HTR-8/SVneo (cell line): Measurements from ENCODE around the gene GTF2I.
A peak's percentile ranks its signal among the peaks of the same experiment; 100 is the strongest.
"Not testable (repeated sequence)": the region's sequence is repeated elsewhere in the genome, so short reads cannot be mapped to it uniquely, and the experiment has no call there.

Experiments
- DNase-seq: peaks from one replicate; pipeline ENCODE4 v3.0.0; 2011; ENCODE audit warnings: low spot score, mixed read lengths; ENCODE audit not compliant: insufficient read length
- FAIRE-seq: peaks from 2 replicates; lab custom pipeline; 2011; peaks lifted over from hg19 to GRCh38; lab: Jason Lieb, UNC

GTF2I gene

DNA sequence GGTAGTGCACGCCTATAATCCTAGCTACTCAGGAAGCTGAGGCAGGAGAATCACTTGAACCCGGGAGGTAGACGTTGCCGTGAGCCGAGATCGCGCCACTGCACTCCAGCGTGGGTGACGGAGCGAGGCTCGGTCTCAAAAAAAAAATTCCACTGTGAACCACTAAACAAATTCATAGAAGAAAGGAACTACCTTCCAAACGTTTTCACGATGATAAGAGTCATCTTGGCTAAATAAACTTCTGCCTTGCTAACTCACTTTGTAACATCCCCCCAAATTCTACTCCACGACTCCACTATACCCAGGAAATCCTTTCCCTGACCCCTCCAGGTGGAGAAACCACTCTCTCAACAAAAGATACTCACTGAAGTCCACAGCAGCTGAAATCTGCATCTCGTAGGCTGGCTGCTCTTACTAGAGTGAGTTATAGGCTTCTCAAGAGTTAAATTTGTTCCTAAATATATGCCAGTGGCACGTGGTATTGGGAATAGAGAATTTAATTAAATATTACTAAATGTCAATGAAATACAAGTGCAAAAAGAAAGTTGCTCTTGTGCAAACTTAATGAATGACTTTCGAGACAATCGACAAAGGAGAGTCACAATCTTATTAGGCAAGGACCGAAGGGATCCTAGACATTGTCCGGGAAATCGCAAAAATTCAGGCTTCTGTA lies 1.6 kb upstream of the GTF2I start:
- DNase-seq: no peak
- no peak for FAIRE-seq

DNA sequence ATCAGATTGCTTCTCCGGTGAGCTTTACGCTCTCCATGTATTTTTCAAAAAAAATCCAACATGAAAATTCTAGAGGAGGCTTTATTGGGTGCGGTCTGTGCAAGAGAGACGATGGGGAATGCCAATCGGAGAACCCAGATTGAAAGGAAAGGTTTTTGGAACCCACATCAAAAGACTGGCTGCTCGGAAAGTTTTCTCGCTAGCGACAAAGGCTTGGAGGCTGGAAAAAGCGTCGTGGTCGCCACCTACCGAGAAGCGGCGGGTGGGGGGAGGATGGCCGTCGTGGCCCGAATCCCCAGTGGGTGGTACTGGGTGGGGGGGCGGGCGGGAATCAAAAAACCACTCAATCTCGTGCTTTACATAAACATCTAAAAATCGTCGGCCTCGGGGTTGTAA lies 1.1 kb upstream of the GTF2I start:
- FAIRE-seq (no peak), DNase-seq (no peak)

DNA sequence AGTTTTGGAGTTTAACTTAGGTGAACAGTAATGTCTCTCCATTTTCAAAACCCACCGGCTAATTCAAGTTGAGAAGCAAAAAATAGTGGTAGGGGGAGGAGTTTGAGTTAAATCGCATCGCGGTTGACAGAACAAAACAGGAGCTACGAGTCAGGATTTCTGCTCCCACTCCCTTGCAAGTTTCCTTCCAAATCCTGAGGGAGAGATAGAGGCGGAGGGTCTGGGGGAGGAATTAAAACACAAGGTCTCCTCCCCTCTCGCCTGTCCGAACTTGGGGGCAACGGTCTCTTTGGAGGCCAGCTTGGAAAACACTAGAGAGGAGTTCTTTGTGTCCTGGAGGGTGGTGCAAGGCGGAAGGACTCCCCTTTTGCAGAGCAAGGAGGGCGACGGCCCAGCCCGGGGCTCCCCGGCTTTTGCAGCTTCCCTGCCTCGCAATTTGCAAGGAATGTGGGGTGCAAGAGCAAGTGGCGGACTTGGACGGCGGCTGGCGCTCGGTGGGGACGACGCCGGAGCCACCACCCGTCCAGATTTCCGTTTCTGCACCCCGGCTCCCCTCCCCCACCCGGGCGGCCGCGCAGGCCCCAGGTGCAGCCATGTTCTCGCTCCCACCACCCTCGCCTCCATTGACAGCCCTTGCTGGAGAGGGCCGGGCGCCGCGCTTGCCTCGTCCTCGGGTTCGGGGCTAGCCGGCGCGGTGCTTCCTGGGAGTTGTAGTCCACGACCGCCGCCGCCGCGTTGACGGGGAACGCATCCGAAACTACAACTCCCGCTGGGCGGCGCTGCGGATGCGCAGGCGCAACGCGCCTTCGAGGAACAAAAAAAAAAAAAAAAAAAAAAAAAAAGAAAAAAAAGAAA lies 454 bp upstream of the GTF2I start:
- peak; percentile 93 for DNase-seq
- no peak for FAIRE-seq

DNA sequence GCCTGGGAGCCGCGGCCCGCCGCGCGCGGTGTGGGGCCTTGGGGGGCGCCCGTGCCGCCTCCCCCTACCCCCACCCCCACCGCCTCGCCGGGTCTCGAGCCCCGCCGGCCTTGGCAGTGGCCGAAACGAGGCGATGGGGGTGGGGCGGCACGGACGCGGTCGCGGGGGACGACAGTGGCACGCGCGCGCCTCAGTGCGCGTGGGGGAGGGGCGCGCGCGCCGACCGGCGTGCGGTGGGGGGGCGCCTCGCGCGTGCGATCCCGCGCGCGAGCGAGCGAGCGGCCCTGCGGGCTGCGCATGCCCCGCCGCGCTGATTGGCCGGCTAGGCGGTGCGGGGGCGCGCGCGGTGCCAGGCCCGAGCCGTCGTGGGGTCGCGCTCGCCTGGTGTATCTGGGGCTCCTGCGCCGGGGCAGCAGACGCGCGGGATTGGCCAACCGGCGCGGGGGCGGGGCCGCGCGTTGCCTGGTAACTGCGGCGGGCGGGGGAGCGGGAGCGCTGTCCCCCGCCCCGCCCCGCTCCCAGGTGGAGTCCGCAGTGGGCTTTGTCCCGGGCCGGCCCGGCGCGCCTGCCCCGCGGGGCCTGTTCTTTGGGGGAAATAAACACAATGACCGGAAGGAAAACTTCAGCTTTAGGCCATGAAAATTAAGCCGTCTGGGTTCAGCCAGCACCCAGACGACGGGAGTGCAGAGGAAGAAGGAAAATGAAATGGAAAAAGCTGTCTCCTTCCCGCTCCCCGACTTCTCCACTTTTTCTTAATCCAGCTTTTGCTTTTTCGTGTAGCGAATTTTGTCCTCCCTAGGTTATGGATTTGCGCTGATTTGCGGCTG lies 873 bp downstream of the GTF2I start:
- peak; percentile 87 for DNase-seq
- peak; percentile 77 for FAIRE-seq

DNA sequence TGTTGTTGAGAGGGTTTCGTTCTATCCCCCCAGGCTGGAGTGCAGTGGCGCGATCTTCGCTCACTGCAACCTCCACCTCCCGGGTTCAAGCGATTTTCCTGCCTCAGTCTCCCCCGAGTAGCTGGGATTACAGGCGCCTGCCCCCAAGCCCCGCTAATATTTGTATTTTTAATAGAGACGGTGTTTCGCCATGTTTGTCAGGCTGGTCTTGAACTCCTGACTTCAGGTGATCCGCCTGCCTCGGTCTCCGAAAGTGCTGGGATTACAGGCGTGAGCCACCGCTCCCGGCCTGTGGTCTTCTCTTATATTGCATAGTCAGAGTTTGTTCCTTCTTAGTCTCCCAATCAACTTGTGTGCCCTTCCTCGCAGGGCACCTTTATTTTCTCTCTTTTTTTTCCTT lies 2.7 kb downstream of the GTF2I start:
- DNase-seq, FAIRE-seq: not testable (repeated sequence)

DNA sequence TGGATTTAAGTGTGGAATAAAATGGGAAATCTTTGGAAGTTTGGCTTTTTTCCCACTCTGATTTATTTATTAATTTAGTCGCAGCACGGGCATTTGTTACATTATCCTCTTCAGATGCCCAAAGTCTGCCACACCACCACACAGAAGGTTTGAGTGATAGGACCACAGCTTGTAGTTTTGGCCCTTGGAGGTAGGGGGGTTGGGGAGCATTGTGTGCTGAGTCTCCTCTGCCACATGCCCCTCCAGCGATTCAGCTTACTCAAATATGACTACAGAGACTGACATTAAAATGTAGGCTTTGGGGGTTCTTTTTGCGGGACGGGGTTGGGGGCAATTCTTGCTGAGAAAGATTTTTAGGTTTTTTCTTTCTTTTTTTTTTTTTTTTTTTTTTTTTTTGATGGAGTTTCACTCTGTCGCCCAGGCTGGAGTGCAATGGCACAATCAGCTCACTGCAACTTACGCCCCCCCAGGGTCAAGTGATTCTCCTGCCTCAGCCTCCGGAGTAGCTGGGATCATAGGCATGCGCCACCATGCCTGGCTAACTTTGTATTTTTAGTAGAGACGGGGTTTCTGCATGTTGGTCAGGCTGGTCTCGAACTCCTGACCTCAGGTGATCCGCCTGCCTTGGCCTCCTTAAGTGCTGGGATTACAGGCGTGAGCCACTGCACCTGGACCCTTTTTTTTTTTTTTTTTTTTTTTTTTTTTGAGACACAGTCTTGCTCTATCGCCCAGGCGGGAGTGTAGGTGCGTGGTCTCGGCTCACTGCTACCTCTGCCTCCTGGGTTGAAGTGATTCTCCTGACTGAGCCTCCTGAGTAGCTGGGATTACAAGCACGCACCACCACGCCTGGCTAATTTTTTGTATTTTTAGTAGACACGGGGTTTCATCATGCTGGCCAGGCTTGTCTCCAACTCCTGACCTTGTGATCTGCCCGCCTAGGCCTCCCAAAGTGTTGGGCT lies 4.6 kb downstream of the GTF2I start:
- not testable (repeated sequence) for FAIRE-seq, DNase-seq

DNA sequence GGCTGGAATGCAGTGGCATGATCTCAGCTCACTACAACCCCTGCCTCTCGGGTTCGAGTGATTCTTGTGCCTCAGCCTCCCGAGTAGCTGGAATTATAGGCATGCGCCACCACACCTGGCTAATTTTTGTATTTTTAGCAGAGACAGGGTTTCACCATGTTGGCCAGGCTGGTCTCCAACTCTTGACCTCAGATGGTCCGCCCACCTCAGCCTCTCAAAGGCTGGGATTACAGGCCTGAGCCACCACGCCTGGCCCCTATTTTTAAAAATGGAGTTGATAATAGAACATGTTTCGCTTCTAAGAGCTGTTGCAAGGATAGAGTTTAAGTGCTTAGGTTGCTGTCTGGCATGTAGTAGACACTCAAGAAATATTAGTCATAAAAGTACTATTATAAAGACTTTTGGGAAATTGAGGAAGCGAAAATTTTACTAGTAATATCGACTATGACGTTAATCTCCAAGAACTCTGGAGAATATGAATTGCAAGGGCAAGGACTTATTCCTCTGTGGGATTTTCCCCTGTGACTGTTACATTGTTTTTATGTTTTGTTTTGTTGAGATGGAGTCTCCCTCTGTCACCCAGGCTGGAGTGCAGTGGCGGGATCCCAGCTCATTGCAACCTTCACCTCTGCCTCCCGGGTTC lies 7.9 kb downstream of the GTF2I start:
- no peak for FAIRE-seq
- no peak for DNase-seq

DNA sequence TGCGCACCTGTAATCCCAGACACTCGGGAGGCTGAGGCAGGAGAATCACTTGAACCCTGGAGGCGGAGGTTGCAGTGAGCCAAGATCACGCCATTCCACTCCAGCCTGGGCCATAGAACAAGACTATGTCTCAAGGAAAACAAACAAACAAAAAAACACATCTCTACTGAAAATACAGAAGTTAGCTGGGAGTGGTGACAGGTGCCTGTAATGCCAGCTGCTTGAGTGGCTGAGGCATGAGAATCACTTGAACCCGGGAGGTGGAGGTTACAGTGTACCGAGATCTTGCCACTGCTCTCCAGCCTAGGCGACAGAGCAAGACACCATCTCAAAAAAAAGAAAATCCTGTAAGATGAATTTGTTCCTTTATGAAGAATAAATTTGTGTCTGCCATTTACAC lies 9.5 kb downstream of the GTF2I start:
- not testable (repeated sequence) for DNase-seq, FAIRE-seq

DNA sequence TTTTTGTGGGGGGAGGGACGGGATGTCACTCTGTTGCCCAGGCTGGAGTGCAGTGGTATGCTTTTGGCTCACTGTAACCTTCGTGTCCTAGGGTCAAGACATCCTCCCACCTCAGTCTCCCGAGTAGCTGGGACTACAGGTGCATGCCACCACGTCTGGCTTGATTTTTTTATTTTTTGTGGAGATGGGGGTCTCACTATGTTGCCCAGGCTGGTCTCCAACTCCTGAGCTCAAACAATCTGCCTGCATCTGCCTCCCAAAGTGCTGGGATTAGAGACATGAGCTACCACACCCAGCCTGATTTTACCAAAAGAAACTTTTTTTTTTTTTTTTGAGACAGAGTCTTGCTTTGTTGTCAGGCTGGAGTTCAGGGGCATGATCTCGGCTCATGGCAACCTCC lies 10.0 kb downstream of the GTF2I start:
- FAIRE-seq, DNase-seq: not testable (repeated sequence)

DNA sequence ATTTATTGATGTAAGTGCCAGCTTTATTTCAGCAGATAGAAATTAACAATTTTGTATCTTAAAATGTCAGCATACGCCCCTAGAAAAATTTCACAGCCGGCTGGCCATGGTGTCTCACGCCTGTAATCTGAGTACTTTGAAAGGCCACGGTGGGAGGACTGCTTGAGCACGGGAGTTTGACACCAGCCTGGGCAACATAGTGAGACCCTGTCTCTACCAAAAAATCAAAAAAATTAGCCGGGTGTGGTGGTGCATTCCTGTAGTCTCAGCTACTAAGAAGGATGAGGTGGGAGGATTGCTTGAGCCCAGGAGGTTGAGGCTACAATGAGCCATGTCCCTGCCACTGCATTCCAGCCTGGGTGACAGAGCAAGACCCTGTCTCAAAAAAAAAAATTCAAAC lies 14.1 kb downstream of the GTF2I start:
- no peak for FAIRE-seq

DNA sequence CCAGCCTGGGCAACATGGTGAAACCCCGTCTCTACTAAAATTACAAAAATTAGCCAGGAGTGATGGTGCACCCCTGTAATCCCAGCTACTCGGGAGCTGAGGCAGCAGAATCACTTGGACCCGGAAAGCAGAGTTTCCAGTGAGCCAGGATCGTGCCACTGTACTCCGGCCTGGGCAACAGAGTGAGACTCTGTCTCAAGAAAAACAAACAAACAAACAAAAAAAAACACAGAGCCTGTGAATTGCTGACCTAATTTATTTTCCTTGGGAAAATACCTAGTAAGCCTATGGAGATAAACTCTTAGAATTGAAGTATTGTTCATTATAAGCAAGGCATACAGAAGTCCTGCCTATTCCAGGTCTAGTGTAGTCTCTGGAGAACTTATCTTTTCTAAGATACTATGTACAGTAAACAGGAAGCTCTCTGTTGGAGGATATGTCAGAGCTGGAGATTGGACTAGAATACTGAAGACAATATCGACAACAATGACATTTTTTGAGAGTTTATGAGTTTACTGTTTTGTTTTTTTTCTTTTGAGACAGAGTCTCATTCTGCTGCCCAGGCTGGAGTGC lies 14.9 kb downstream of the GTF2I start:
- FAIRE-seq (no peak), DNase-seq (no peak)

More for the DNA sequence above, 14.1 kb downstream of the GTF2I start:
- no peak for DNase-seq

DNA sequence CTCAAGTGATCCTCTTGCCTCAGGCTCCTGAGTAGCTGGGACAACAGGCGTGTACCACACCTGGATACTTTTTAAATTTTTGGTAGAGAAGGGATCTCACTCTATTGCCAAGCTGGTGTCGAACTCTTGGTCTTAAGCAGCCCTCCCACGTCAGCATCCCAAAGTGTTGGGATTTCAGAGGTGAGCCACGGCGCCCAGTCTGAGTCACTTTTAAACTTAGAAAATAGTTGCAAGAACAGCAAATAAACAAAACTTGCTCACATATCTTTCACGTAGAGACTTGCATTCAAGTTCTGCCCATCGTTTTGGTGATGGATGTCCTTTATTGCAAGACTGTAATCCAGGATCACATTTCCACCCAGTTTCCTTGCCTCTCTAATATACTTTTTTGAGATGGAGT lies 16.6 kb downstream of the GTF2I start:
- DNase-seq: no peak
- no peak for FAIRE-seq

DNA sequence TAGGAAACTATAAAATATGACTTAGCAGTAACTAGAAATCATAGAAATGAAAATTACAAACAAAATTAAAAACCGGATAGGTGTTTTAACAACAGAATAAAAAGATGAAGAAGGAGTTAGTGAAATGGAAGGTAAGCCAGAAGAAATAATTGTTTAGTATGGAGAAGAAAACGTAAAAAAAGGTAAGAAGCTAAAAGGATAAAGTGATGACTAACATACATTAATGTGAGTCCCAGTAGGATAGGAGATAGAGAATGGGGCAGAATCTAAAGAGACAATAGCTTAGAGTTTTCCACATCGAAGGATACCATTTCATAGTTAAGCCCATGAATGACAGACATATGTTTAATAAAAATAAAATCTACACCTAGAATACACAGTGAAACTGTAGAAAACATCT lies 25.3 kb downstream of the GTF2I start:
- DNase-seq (no peak), FAIRE-seq (no peak)

DNA sequence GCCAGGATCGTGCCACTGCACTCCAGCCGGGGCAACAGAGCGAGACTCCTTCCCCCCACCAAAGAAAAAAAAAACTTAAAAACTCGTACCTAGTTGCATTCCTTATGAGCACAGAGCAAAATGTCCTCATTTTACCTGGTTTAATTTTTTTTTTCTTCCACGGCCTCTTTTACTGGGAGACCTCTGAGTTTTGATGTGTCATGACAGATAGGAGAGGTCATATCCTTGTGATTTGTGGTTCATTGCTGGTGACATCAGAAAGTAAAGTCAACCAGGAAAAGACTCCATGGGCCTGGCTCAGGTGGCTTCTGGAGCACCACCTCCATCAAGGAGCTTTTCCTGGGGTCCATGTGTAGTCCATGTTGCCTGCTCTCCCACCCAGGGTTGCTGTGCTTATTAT lies 26.3 kb downstream of the GTF2I start:
- no peak for FAIRE-seq
- no peak for DNase-seq

DNA sequence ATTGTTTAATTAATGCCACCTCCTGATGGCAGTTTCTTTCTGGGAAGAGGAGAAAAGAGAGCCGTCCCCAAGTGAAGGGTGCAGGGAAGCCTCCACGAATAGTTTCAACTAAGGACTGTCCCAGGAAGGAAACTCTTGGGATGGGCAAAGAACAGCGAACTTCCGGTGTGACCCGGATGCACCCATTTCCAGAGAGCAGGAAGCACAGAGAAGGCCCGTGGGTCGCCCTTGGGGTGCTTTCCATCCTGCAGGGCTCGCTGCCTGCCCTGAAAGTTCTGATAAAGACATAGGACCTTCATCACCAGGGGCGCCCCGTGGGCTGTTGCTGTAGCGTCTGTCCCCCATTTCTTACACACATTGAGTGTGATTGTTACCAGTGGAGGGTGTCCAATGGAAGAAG lies 27.0 kb downstream of the GTF2I start:
- FAIRE-seq (no peak), DNase-seq (no peak)

DNA sequence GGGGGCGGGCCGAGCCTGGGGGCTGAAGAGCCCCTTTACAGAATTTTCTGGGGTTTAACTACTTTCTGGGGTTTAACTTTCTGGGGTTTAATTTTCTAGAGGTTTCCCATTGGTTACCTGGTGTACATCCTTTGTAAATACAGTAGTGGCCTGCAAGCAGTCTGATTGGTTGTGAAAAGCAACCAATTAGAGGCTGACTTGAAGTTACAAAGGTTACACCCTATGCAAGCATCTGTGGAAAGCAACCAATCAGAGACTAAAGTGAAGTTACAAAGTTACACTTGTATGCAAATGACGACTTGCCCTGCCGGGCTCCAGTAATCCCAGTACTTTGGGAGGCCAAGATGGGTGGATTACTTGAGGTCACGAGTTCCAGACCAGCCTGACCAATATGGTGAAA lies 27.4 kb downstream of the GTF2I start:
- DNase-seq (no peak), FAIRE-seq (no peak)

DNA sequence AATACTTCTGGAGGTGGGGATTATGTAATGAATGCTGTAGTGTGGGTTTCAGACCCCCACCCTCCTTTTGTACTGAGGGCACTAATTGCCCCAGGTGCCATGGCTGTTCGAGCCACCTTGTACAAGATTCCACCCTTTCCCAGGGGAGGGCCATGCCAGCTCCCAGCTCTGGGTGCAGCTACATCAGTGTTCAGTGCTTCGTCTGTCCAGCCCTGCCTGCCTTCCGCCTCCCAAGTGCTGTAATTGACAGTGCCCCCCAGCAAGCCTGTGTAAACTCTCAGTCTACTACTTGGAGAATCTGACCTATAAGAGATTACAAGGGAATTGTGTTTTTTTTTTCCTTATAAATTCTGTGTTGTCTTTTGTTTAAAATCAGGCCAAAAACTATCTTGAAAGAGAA lies 33.0 kb downstream of the GTF2I start:
- DNase-seq (no peak), FAIRE-seq (no peak)

DNA sequence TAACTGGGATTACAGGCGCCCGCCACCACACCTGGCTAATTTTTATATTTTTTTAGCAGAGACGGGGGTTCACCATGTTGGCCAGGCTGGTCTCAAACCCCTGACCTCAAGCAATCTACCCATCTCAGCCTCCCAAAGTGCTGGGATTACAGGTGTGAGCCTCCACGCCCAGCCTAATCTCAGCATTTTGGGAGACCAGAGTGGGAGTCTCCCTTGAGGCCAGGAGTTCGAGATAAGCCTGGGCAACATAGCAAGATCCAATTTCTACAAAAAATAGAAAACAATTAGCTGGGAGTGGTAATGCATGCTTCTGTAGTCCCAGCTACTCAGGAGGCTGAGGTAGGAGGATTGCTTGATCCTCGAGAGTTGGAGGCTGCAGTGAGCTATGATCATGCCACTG lies 46.9 kb downstream of the GTF2I start:
- not testable (repeated sequence) for DNase-seq, FAIRE-seq

DNA sequence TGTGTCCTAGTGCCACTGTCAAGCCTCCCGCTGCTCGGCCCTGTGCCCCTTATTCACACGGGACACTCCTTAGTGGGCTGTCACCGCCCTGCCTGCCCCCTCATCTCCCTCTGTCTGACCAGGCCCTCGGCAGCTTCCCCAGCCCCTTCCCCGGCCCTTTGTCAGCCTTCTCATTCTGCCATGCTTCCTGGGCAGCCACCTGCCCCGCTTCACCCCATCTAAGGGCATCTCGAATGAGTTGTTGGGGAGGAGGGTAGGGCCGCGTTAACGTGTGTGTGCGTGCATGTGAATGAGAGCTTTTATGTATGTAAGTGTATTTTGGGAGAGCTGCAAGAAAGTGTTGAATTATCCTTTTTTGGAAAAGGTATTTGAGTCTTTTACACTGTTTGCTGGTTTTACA lies 49.7 kb downstream of the GTF2I start:
- no peak for DNase-seq
- FAIRE-seq: no peak
